Memory B cell (primary cell): ENCODE measurements around the gene SPAG6.

ENCODE experiments used
- ATAC-seq: fragments of 150-1000 bp; cut with Tn5 transposase; 2 replicates; pipeline ENCODE4 v1.10.0; 2021; ENCODE audit warnings: low read depth, mild to moderate bottlenecking, moderate library complexity
- DNase-seq, 2 donors: peaks; one replicate each; pipeline ENCODE4 v3.0.0; 2022; ENCODE audit warnings: low spot score in 2 of 2
- H3K27ac Mint-ChIP-seq: one replicate; pipeline ENCODE4 v1.8.0; 2022; ENCODE audit warnings: mild to moderate bottlenecking, moderate library complexity, mixed read lengths
- H3K27me3 Mint-ChIP-seq: one replicate; pipeline ENCODE4 v1.8.0; 2022; ENCODE audit warnings: mixed read lengths
- H3K36me3 Mint-ChIP-seq: one replicate; pipeline ENCODE4 v1.8.0; 2022; ENCODE audit warnings: mild to moderate bottlenecking, mixed read lengths
- H3K4me1 Mint-ChIP-seq: one replicate; pipeline ENCODE4 v1.8.0; 2022; ENCODE audit warnings: mixed read lengths
- H3K4me3 Mint-ChIP-seq: one replicate; pipeline ENCODE4 v1.8.0; 2022; ENCODE audit warnings: mild to moderate bottlenecking, moderate library complexity, mixed read lengths
- H3K9me3 Mint-ChIP-seq: one replicate; pipeline ENCODE4 v1.8.0; 2022; ENCODE audit warnings: mixed read lengths

Gene SPAG6

GRCh38 chr10:22317771-22318565 lies 27.3 kb upstream of the SPAG6 start:
- Mint-ChIP-seq H3K27ac (peak overlapping the region; percentile 98), H3K36me3 (peaks cover 2% of the 10 kb centered on the region)
- ATAC-seq: no peak

DNA sequence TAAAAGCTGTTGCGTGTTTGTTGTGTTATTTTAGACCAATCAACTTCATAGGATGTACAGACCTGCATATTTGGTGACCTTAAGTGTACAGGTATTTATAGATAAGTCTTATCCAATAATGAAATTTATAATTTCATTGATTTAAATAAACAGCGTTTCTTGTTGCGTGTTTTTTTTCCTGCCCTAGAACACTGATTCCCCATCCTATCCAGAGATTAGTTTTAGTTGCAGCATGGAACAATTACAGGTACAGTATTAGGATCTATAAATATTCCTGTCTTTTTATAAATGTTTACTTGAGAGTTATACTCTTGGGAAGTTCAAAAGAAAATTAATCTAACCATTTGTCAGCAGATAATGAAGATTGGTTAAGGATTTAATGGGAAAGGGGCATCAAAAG lies 26.5 kb upstream of the SPAG6 start:
- H3K4me1 Mint-ChIP-seq: peaks cover 24% of the 10 kb centered on the region
- H3K27me3 Mint-ChIP-seq: no peaks in the 10 kb centered on the region
- H3K36me3 Mint-ChIP-seq: peaks cover 2% of the 10 kb centered on the region
- H3K9me3 Mint-ChIP-seq: no peaks in the 10 kb centered on the region
- no peak overlapping the region for H3K27ac Mint-ChIP-seq
- ATAC-seq: no peak
- no peak for DNase-seq
- H3K4me3 Mint-ChIP-seq: no peak overlapping the region

More at GRCh38 chr10:22317771-22318565, 27.3 kb upstream of the SPAG6 start:
- peaks cover 18% of the 10 kb centered on the region for H3K4me1 Mint-ChIP-seq
- H3K4me3 Mint-ChIP-seq: peak overlapping the region; percentile 11
- no peak for DNase-seq
- no peaks in the 10 kb centered on the region for H3K27me3 Mint-ChIP-seq
- H3K9me3 Mint-ChIP-seq: no peaks in the 10 kb centered on the region

GRCh38 chr10:22319547-22319979 lies 25.7 kb upstream of the SPAG6 start:
- peaks cover 31% of the 10 kb centered on the region for H3K4me1 Mint-ChIP-seq
- no peaks in the 10 kb centered on the region for H3K9me3 Mint-ChIP-seq
- H3K4me3 Mint-ChIP-seq: peak overlapping the region; percentile 91
- peak overlapping the region; percentile 96 for H3K27ac Mint-ChIP-seq
- peaks cover 2% of the 10 kb centered on the region for H3K36me3 Mint-ChIP-seq
- no peak for ATAC-seq
- no peak for DNase-seq
- no peaks in the 10 kb centered on the region for H3K27me3 Mint-ChIP-seq

DNA sequence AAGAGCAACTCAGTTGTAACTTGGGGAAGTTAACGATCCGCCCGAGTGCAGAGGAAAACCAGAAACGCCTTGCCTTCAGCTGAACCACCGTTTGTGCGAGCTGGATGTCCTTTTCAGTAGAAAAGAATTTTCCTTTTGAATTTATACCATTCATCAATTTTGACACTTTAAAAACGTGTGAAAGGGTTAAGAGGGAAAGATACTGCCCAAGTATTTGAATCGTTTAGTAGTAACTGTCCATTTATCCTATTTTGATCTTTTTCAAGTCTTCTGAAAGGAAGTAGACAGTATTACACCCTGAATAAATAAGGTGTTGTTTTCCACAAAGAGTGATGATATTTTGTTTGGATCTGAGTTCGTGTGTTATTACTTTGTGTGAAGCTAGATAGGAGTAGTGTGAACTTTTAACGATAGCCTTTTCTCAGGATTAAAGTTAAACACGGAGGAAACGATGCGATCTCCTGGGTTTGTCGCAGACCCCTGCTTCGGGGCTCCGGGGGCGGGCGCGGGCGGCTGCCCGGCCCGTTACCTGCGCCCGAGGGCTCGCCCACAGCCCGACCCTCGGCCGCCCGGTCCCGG lies 25.2 kb upstream of the SPAG6 start:
- no peaks in the 10 kb centered on the region for H3K27me3 Mint-ChIP-seq
- no peak for DNase-seq
- peak overlapping the region; percentile 96 for H3K27ac Mint-ChIP-seq

GRCh38 chr10:22320591-22321155 lies 24.6 kb upstream of the SPAG6 start, which contains the start of gene BMI1:
Gene BMI1 (plus strand): TSS chr10:22321099. CDS start chr10:22326450, 5,351 bp downstream.
- peak within 1 kb of the TSS; percentile 92 for H3K4me3 Mint-ChIP-seq
- DNase-seq (peak in 1 of 2 donors; percentile 48), ATAC-seq (peak; percentile 10)
- H3K4me1 Mint-ChIP-seq: peaks cover 32% of the 10 kb centered on the region
- H3K36me3 Mint-ChIP-seq: peaks cover 2% of the 10 kb centered on the region
- H3K27me3 Mint-ChIP-seq: no peaks in the 10 kb centered on the region
- H3K9me3 Mint-ChIP-seq: no peaks in the 10 kb centered on the region
- peak within 1 kb of the TSS; percentile 96 for H3K27ac Mint-ChIP-seq

More for the DNA sequence above, 25.2 kb upstream of the SPAG6 start:
- H3K9me3 Mint-ChIP-seq: no peaks in the 10 kb centered on the region
- H3K4me1 Mint-ChIP-seq: peaks cover 36% of the 10 kb centered on the region
- peak overlapping the region; percentile 91 for H3K4me3 Mint-ChIP-seq
- no peak for ATAC-seq
- peaks cover 2% of the 10 kb centered on the region for H3K36me3 Mint-ChIP-seq

DNA sequence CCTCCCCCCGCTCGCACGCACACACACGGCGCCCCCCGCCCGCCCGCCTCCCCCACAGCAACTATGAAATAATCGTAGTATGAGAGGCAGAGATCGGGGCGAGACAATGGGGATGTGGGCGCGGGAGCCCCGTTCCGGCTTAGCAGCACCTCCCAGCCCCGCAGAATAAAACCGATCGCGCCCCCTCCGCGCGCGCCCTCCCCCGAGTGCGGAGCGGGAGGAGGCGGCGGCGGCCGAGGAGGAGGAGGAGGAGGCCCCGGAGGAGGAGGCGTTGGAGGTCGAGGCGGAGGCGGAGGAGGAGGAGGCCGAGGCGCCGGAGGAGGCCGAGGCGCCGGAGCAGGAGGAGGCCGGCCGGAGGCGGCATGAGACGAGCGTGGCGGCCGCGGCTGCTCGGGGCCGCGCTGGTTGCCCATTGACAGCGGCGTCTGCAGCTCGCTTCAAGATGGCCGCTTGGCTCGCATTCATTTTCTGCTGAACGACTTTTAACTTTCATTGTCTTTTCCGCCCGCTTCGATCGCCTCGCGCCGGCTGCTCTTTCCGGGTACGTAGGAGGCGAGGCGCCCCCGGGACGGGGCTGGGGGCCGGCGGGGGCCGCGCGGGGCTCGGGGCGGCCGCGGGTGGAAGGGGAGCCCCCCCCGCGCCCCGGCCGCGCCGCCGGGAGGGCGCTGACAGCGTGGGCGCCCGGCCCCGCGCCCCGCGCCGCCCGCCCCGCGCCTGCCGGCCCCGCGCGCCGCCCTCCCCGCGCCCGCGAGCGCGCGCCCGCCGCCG lies 24.0 kb upstream of the SPAG6 start:
- Mint-ChIP-seq H3K27me3 (no peaks in the 10 kb centered on the region), H3K4me3 (peak overlapping the region; percentile 92), H3K27ac (peak overlapping the region; percentile 90), H3K9me3 (no peaks in the 10 kb centered on the region), H3K36me3 (peaks cover 2% of the 10 kb centered on the region), H3K4me1 (peaks cover 36% of the 10 kb centered on the region)
- DNase-seq: peak in 1 of 2 donors; percentile 74
- ATAC-seq: peak; percentile 36

DNA sequence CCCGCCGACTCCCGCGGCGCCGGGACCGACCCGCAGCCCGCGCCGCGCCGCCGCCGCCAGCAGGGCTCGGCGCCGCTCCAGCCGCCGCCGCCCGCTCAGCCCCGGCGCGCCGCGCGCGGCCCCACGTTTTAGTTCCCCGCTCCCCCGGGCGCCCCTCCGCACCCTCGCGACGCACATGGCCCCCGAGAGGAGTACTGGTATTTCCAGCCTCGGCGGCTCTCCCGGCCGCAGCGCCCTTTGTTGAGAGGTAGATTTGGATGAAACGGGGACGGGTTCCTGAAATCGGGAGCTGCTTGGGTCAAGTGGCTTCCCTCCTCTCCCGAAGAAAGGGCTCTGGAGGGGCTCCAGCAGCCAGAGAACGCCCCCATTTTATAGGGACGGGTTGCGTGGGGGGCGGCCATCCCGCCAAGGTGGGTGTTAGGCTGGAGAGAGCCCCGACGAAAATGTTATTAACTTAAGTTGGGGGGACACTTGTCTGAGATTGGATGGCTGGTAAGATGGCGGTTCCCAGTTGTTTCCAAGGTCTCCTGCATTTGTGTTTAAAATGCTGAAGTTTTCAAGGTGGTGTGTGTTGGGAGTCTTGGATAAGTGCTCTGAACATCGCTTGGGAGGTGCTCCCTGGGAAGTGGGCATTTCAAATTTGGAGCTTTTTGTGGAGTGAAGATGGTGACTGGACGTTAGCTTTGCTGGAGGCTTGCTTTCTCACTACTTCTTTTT lies 23.2 kb upstream of the SPAG6 start:
- no peaks in the 10 kb centered on the region for H3K27me3 Mint-ChIP-seq
- H3K4me1 Mint-ChIP-seq: peaks cover 33% of the 10 kb centered on the region
- peak overlapping the region; percentile 90 for H3K27ac Mint-ChIP-seq
- no peak for ATAC-seq
- no peaks in the 10 kb centered on the region for H3K9me3 Mint-ChIP-seq
- H3K36me3 Mint-ChIP-seq: peaks cover 2% of the 10 kb centered on the region
- H3K4me3 Mint-ChIP-seq: peak overlapping the region; percentile 91
- peak in 1 of 2 donors; percentile 43 for DNase-seq

- ATAC-seq: no peak
- Mint-ChIP-seq H3K36me3 (peaks cover 4% of the 10 kb centered on the region), H3K27ac (peak overlapping the region; percentile 90), H3K27me3 (no peaks in the 10 kb centered on the region), H3K4me3 (peak overlapping the region; percentile 91), H3K9me3 (no peaks in the 10 kb centered on the region), H3K4me1 (peaks cover 33% of the 10 kb centered on the region)
- DNase-seq: no peak
These were observed 22.6 kb upstream of the SPAG6 start for GRCh38 chr10:22322641-22323160.

- Mint-ChIP-seq H3K27ac (peak overlapping the region; percentile 91), H3K9me3 (no peaks in the 10 kb centered on the region), H3K36me3 (peaks cover 4% of the 10 kb centered on the region), H3K4me1 (peaks cover 33% of the 10 kb centered on the region), H3K27me3 (no peaks in the 10 kb centered on the region), H3K4me3 (no peak overlapping the region)
- no peak for ATAC-seq
- no peak for DNase-seq
These were observed 21.6 kb upstream of the SPAG6 start for GRCh38 chr10:22323538-22324305.

GRCh38 chr10:22324413-22324812 lies 20.9 kb upstream of the SPAG6 start:
- peak overlapping the region; percentile 91 for H3K27ac Mint-ChIP-seq
- ATAC-seq: no peak
- H3K4me3 Mint-ChIP-seq: peak overlapping the region; percentile 87
- no peak for DNase-seq
- H3K36me3 Mint-ChIP-seq: peaks cover 8% of the 10 kb centered on the region
- peaks cover 33% of the 10 kb centered on the region for H3K4me1 Mint-ChIP-seq
- H3K9me3 Mint-ChIP-seq: no peaks in the 10 kb centered on the region
- no peaks in the 10 kb centered on the region for H3K27me3 Mint-ChIP-seq

DNA sequence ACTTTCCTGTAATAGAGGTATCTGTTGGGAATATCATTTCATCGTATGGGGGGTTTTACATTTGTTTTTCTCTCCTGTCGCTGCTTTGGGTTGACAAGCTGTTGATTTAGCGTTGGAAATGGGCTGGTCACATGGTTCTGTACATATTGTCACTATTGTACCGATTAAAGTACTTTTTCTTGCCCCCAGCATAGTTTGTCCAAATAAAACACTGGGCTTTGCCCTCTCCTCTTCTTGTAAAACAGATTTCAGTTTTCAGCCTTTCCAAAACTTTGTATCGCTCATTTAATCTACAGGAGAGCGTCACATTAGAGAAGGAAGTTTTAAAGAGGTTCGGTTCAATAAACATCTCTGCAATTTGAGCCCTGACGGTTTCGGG lies 20.4 kb upstream of the SPAG6 start:
- Mint-ChIP-seq H3K27ac (peak overlapping the region; percentile 91), H3K36me3 (peaks cover 12% of the 10 kb centered on the region), H3K9me3 (no peaks in the 10 kb centered on the region), H3K4me1 (peaks cover 33% of the 10 kb centered on the region), H3K27me3 (no peaks in the 10 kb centered on the region), H3K4me3 (peak overlapping the region; percentile 87)
- ATAC-seq (no peak), DNase-seq (no peak)

- Mint-ChIP-seq H3K27ac (peak overlapping the region; percentile 91), H3K36me3 (peaks cover 12% of the 10 kb centered on the region), H3K27me3 (no peaks in the 10 kb centered on the region), H3K9me3 (no peaks in the 10 kb centered on the region), H3K4me3 (peak overlapping the region; percentile 87), H3K4me1 (peaks cover 29% of the 10 kb centered on the region)
- ATAC-seq: peak; percentile 52
- peak; percentile 68 for DNase-seq
These were observed 19.8 kb upstream of the SPAG6 start for GRCh38 chr10:22325272-22326144.
